Prostate gland (tissue), 2 donors: ENCODE measurements around the gene SCML2. TPM values are rescaled to one million over a fixed set of nuclear protein-coding genes. Genes with fewer than 3 reads are reported as not detected.
"Not testable (repeated sequence)": the region's sequence is repeated elsewhere in the genome, so short reads cannot be mapped to it uniquely, and the experiment has no call there.

Source experiments
- DNase-seq: peaks from one replicate; pipeline ENCODE4 v3.0.0-alpha.2; 2019; ENCODE audit warnings: low spot score
- H3K27ac ChIP-seq, 2 donors: fragments of 200-600 bp; sonication (generic); 2 replicates each; pipeline ENCODE4 v1.5.1; 2017 to 2019
- H3K27me3 ChIP-seq: fragments of 200-600 bp; sonication (generic); replicated peaks from 2 replicates; pipeline ENCODE4 v1.5.1; 2019; ENCODE audit not compliant: insufficient read depth
- H3K36me3 ChIP-seq, 2 donors: fragments of 200-600 bp; sonication (generic); 1 replicate in 1 of 2; 2 replicates in 1 of 2; pipeline versions ENCODE4 v1.5.1 to v1.8.1; 2017 to 2019
- H3K4me1 ChIP-seq: fragments of 200-600 bp; sonication (generic); replicated peaks from 2 replicates; pipeline ENCODE4 v1.5.1; 2019
- H3K4me3 ChIP-seq, 2 donors: fragments of 200-600 bp; sonication (generic); 2 replicates each; pipeline ENCODE4 v1.5.1; 2017 to 2019
- H3K9me3 ChIP-seq: fragments of 200-600 bp; sonication (generic); 2 replicates; pipeline ENCODE4 v1.5.1; 2017
- POLR2A ChIP-seq: fragments of 450-650 bp; IDR thresholded peaks from one replicate; pipeline ENCODE4 v1.6.1; 2016; ENCODE audit warnings: antibody characterized with exemption, mild to moderate bottlenecking
- POLR2AphosphoS5 ChIP-seq: sonication (generic); formaldehyde crosslinking; IDR thresholded peaks from one replicate; pipeline ENCODE4 v1.6.1; 2017; ENCODE audit warnings: antibody characterized with exemption
- WGBS: methylation state at CpG from one replicate; pipeline ENCODE4 v1.1.5; 2018; 5-methylcytosine and 5-hydroxymethylcytosine counted together
- intact Hi-C: fragments of 100-400 bp; cut with DNase I; formaldehyde crosslinking; loops from one replicate; pipeline ENCODE4 v1.14.2; 2022
- total RNA-seq, 2 donors: library from RNA; depleted of rRNA; stranded (reverse); fragments of >200 nt; gene quantifications; one replicate each; pipeline ENCODE4 v1.1.0, GENCODE V29; 2016
- TF ChIP-seq, protein P1 (sequence below), 4 experiments: fragments of 200-600 bp in 2 of 4; fragments of 450-650 bp in 2 of 4; sonication (generic) in 2 of 4; IDR thresholded peaks; 1 replicate in 3 of 4; 2 replicates in 1 of 4; pipeline ENCODE4 v1.5.1; 2016 to 2019; ENCODE audit warnings: antibody characterized with exemption in 4 of 4, mild to moderate bottlenecking in 2 of 4, moderate library complexity in 2 of 4

SCML2 gene
- total RNA-seq, 2 donors from 2014 or later, result 0.36 to 10.6 TPM

DNA sequence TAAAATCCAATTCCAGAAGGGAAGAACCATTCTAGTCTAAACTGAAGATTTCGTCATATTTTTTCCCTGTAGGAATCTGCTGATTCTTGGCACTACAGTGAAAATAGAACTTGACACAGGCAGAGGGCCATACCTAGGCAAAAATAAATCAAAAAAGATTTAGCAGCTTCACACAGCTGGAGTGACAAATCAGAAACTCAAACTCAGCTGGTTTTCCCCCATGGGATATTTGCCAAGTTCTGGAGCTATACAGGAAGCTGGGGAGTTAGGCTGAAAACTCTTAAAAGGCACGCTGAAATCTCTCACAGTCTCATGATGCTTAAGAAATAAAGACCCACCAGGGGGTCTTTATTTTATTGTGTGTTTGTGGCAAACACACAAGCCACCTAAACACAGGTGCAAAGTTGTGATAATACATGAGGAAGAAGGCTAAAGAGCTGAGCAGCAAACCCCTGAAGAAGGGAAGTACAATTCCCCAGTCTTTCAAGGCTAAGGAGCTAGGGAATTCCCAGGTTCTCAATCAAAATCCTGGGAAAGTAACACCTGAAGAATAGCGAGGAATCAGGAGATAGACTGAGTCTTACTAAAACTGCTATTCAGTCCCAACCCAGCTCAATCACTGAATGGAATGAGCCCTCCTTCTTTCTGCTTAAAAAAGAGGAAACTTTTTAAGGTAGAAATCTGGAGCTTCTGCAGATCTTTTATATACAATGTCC is 101.7 kb downstream of the SCML2 start:
- TF ChIP-seq POLR2A (no peak), POLR2AphosphoS5 (no peak)
- TF ChIP-seq, protein P1, sequence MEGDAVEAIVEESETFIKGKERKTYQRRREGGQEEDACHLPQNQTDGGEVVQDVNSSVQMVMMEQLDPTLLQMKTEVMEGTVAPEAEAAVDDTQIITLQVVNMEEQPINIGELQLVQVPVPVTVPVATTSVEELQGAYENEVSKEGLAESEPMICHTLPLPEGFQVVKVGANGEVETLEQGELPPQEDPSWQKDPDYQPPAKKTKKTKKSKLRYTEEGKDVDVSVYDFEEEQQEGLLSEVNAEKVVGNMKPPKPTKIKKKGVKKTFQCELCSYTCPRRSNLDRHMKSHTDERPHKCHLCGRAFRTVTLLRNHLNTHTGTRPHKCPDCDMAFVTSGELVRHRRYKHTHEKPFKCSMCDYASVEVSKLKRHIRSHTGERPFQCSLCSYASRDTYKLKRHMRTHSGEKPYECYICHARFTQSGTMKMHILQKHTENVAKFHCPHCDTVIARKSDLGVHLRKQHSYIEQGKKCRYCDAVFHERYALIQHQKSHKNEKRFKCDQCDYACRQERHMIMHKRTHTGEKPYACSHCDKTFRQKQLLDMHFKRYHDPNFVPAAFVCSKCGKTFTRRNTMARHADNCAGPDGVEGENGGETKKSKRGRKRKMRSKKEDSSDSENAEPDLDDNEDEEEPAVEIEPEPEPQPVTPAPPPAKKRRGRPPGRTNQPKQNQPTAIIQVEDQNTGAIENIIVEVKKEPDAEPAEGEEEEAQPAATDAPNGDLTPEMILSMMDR (IDR thresholded peaks at IDR 0.05), result no peak
- no peak overlapping the region for H3K4me3 ChIP-seq
- DNase-seq, result no peak
- no peaks in the 10 kb centered on the region for H3K9me3 ChIP-seq
- H3K27ac ChIP-seq, result no peak overlapping the region
- H3K4me1 ChIP-seq, result no peaks in the 10 kb centered on the region
- 45% methylated on average over 3 of the region's 3 CpGs for WGBS
- H3K27me3 ChIP-seq, result no peaks in the 10 kb centered on the region
- no peaks in the 10 kb centered on the region for H3K36me3 ChIP-seq
- intact Hi-C loops, result no loop called here

DNA sequence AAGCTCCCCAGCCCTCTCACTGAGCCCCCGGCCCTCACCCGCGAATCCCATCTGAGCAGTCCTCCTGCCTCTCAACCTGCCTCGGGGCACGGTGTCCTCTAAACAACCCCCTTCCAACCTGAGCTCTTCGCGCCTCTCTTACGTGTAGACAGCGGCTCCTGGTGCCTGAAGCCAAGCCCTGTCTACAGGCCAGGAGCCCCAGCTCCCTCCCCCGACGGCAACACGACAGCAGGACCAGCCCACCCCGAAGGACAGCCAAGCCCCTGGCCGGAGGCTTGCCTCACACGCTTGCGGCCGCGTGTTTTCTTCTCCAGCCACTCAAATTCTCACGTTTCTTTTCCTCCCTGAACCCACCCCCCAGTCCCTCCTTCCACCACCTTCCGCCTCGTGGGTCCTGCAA is 124.8 kb downstream of the SCML2 start:
- DNase-seq, H3K9me3 ChIP-seq, H3K4me3 ChIP-seq, H3K27me3 ChIP-seq, intact Hi-C loops, H3K4me1 ChIP-seq, H3K36me3 ChIP-seq, H3K27ac ChIP-seq: not testable (repeated sequence)
- WGBS, result 79% methylated on average over 8 of the region's 21 CpGs

DNA sequence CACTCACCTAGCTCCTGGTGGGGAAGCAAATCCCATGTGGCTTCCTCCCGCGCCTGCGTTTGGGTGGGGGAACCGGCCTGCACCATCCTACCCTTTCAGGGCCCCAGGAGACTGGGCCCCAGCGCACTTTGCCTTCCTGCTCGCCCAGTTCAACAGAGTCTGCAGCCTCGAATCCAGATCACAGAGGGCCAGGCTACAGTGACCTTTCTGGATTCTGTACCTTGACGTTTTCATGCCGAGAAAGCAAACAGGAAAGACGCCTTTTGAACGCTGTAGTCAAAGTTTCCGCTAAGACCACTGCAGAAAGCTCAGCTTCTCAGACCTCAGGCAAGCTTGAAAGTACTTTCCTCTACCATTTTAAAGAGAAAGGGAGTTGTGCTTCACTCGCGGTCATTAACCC is 126.4 kb downstream of the SCML2 start:
- DNase-seq, result no peak
- Histone ChIP-seq H3K36me3 (no peaks in the 10 kb centered on the region), H3K27ac (no peak overlapping the region), H3K9me3 (no peaks in the 10 kb centered on the region), H3K4me3 (no peak overlapping the region), H3K4me1 (no peaks in the 10 kb centered on the region), H3K27me3 (no peaks in the 10 kb centered on the region)
- 93% methylated on average over 10 of the region's 14 CpGs for WGBS
- intact Hi-C loops, result no loop called here
- TF ChIP-seq POLR2A (no peak), POLR2AphosphoS5 (no peak)
- TF ChIP-seq, protein P1 (IDR thresholded peaks at IDR 0.05), result no peak

DNA sequence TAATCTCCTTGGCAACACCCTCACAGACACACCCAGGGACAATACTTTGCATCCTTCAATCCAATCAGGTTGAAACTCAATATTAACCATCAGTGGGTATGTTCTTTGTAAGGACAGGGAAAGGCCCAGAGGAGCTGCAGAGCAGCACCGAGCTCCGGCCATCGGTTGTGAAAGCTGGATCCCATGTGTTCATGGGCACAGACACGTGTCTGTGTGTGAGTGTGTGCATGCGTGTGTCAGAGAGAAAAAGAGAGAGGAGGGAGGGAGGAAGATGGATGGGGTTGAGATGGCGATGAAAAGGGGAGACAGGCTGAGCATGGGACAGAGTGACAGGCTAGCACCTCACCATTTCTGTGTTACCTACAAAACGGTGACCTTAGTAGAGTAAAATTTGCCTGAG is 127.0 kb downstream of the SCML2 start:
- TF ChIP-seq POLR2A (no peak), POLR2AphosphoS5 (no peak)
- TF ChIP-seq, protein P1 (IDR thresholded peaks at IDR 0.05), result no peak
- H3K27me3 ChIP-seq, result no peaks in the 10 kb centered on the region
- no peaks in the 10 kb centered on the region for H3K36me3 ChIP-seq
- no peaks in the 10 kb centered on the region for H3K9me3 ChIP-seq
- DNase-seq, result no peak
- no peak overlapping the region for H3K4me3 ChIP-seq
- no peak overlapping the region for H3K27ac ChIP-seq
- intact Hi-C loops, result no loop called here
- H3K4me1 ChIP-seq, result no peaks in the 10 kb centered on the region
- 93% methylated on average over 7 of the region's 7 CpGs for WGBS

DNA sequence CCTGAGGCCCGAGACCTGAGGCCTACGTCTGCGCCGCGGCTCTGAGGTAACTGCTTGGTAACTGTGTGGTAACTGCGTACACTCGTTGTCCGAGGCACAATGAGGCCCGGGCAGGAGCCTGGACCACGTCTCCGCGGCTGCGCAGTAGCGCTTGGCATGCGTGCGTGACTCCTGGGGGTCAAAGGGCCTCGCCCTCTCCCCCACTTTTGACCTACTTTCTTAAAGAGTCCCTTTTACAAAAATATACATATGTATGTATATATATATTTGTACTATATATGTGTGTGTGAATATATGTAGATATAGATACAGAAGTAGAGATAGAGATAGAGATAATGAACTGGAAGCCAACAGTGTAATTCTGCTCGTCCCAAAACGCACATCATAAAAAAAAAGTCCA is 133.7 kb downstream of the SCML2 start, which contains the start of gene BEND2:
BEND2 (minus strand) TSS at position 101 of the 400 bp plus-strand sequence. CDS start 136 bp downstream, outside the sequence.
- Histone ChIP-seq H3K4me1 (no peaks in the 10 kb centered on the region), H3K36me3 (no peaks in the 10 kb centered on the region), H3K27ac (no peak within 1 kb of the TSS), H3K27me3 (no peaks in the 10 kb centered on the region), H3K4me3 (no peak within 1 kb of the TSS), H3K9me3 (no peaks in the 10 kb centered on the region)
- 90% methylated on average over 10 of the region's 19 CpGs for WGBS
- intact Hi-C loops, result no loop called here
- DNase-seq, result no peak
- TF ChIP-seq POLR2AphosphoS5 (no peak), POLR2A (no peak)
- TF ChIP-seq, protein P1 (IDR thresholded peaks at IDR 0.05), result no peak
